SU-DHL-6 (cell line): ENCODE measurements around the gene NUDT14.

Experiments used
- H2AFZ ChIP-seq: fragments of 200-600 bp; sonication (generic); 2 replicates; pipeline ENCODE4 v1.6.1; 2014; ENCODE audit warnings: low read depth, mild to moderate bottlenecking, moderate library complexity, mixed read lengths, antibody characterized with exemption, low read length; ENCODE audit not compliant: severe bottlenecking
- H3F3A ChIP-seq: fragments of 200-600 bp; shearing (Covaris generic); 2 replicates; pipeline ENCODE4 v1.6.0; 2016; ENCODE audit warnings: antibody characterized with exemption, mild to moderate bottlenecking; ENCODE audit not compliant: insufficient read depth
- H3K27ac ChIP-seq: fragments of 200-600 bp; sonication (generic); 2 replicates; pipeline ENCODE4 v1.5.1; 2016; ENCODE audit warnings: low read depth, mild to moderate bottlenecking, low read length, moderate library complexity, mixed read lengths
- H3K27me3 ChIP-seq: fragments of 200-600 bp; sonication (generic), shearing (Covaris generic); 2 replicates; pipeline ENCODE4 v1.6.0; 2014; ENCODE audit warnings: mild to moderate bottlenecking, low read length
- H3K36me3 ChIP-seq: fragments of 200-600 bp; sonication (generic); 2 replicates; pipeline ENCODE4 v1.6.1; 2014; ENCODE audit warnings: mild to moderate bottlenecking, low read length, mixed read lengths
- H3K4me2 ChIP-seq: fragments of 300-600, 200-600 bp; shearing (Covaris generic), sonication (generic); 2 replicates; pipeline ENCODE4 v1.6.0; 2014; ENCODE audit warnings: low read length, low read depth, mild to moderate bottlenecking; ENCODE audit not compliant: poor library complexity, severe bottlenecking
- H3K4me3 ChIP-seq: fragments of 200-600 bp; sonication (generic); 2 replicates; pipeline ENCODE4 v1.5.1; 2014; ENCODE audit warnings: antibody characterized with exemption, low read length, mild to moderate bottlenecking, mixed read lengths; ENCODE audit not compliant: insufficient read depth, poor library complexity, severe bottlenecking
- H3K79me2 ChIP-seq: fragments of 200-600 bp; sonication (generic); 2 replicates; pipeline ENCODE4 v1.6.1; 2014; ENCODE audit warnings: mild to moderate bottlenecking, low read length, moderate library complexity; ENCODE audit not compliant: insufficient read depth
- H3K9ac ChIP-seq: fragments of 200-600 bp; sonication (generic); 2 replicates; pipeline ENCODE4 v1.7.0; 2014; ENCODE audit warnings: mild to moderate bottlenecking, low read length
- H3K9me2 ChIP-seq: fragments of 200-600 bp; sonication (generic); replicated peaks from 2 replicates; pipeline ENCODE4 v1.6.1; 2014; ENCODE audit warnings: low read length; ENCODE audit not compliant: insufficient read depth
- H3K9me3 ChIP-seq: fragments of 200-600 bp; sonication (generic); 2 replicates; pipeline ENCODE4 v1.6.1; 2014; ENCODE audit warnings: low read length, mixed read lengths; ENCODE audit not compliant: insufficient read depth
- H4K20me1 ChIP-seq: fragments of 200-600 bp; sonication (generic); 2 replicates; pipeline ENCODE4 v1.6.1; 2014; ENCODE audit warnings: low read depth, mild to moderate bottlenecking, antibody characterized with exemption, low read length, moderate library complexity, mixed read lengths
- EZH2phosphoT487 ChIP-seq: fragments of 200-600 bp; sonication (generic), shearing (Covaris generic); conservative IDR thresholded peaks from 2 replicates; pipeline ENCODE4 v1.6.1; 2018; ENCODE audit warnings: mild to moderate bottlenecking, antibody characterized with exemption, low read length, moderate library complexity, mixed read lengths
- TF ChIP-seq, protein P1 (sequence below): fragments of 200-600 bp; sonication (generic); IDR thresholded peaks from one replicate; pipeline ENCODE4 v1.5.1; 2017; ENCODE audit warnings: antibody characterized with exemption, mild to moderate bottlenecking, low read length, moderate library complexity; ENCODE audit not compliant: insufficient read depth, poor library complexity, severe bottlenecking

The NUDT14 gene

DNA sequence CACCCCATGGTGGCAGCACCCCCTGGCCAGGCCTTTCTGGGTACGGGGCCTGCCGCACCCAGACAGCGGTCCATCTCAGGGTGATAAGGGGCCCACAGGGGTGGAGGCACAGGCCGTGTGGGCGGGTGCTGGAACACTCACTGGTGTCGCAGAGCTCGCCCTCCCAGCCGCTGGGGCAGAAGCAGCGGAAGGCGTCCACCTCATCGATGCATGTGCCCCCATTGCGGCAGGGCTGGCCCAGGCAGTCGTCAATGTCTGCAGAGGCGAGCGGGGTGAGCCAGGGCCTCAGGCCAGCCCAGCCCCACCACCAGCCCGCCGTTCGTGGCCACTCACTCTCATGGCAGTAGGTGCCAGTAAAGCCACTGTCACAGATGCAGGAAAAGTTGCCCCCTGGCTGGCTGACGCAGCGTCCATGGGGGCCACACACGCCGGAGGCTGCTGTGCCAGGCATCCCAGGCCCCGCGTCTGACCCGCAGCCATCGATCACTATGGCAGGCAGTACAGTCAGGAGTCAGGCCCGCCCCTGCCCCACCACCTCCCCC is 32.4 kb downstream of the NUDT14 start:
- no peaks in the 10 kb centered on the region for H3K9me2 ChIP-seq
- H3F3A ChIP-seq = no peaks in the 10 kb centered on the region
- H3K36me3 ChIP-seq = no peaks in the 10 kb centered on the region
- H3K9ac ChIP-seq = no peak overlapping the region
- no peak for TF ChIP-seq EZH2phosphoT487
- TF ChIP-seq, protein P1, sequence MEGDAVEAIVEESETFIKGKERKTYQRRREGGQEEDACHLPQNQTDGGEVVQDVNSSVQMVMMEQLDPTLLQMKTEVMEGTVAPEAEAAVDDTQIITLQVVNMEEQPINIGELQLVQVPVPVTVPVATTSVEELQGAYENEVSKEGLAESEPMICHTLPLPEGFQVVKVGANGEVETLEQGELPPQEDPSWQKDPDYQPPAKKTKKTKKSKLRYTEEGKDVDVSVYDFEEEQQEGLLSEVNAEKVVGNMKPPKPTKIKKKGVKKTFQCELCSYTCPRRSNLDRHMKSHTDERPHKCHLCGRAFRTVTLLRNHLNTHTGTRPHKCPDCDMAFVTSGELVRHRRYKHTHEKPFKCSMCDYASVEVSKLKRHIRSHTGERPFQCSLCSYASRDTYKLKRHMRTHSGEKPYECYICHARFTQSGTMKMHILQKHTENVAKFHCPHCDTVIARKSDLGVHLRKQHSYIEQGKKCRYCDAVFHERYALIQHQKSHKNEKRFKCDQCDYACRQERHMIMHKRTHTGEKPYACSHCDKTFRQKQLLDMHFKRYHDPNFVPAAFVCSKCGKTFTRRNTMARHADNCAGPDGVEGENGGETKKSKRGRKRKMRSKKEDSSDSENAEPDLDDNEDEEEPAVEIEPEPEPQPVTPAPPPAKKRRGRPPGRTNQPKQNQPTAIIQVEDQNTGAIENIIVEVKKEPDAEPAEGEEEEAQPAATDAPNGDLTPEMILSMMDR = no peak
- no peaks in the 10 kb centered on the region for H3K9me3 ChIP-seq
- H4K20me1 ChIP-seq = no peaks in the 10 kb centered on the region
- H3K27me3 ChIP-seq = no peaks in the 10 kb centered on the region
- no peak overlapping the region for H3K4me3 ChIP-seq
- H3K79me2 ChIP-seq = no peaks in the 10 kb centered on the region
- no peak overlapping the region for H3K27ac ChIP-seq
- H3K4me2 ChIP-seq = no peak overlapping the region
- no peak overlapping the region for H2AFZ ChIP-seq

DNA sequence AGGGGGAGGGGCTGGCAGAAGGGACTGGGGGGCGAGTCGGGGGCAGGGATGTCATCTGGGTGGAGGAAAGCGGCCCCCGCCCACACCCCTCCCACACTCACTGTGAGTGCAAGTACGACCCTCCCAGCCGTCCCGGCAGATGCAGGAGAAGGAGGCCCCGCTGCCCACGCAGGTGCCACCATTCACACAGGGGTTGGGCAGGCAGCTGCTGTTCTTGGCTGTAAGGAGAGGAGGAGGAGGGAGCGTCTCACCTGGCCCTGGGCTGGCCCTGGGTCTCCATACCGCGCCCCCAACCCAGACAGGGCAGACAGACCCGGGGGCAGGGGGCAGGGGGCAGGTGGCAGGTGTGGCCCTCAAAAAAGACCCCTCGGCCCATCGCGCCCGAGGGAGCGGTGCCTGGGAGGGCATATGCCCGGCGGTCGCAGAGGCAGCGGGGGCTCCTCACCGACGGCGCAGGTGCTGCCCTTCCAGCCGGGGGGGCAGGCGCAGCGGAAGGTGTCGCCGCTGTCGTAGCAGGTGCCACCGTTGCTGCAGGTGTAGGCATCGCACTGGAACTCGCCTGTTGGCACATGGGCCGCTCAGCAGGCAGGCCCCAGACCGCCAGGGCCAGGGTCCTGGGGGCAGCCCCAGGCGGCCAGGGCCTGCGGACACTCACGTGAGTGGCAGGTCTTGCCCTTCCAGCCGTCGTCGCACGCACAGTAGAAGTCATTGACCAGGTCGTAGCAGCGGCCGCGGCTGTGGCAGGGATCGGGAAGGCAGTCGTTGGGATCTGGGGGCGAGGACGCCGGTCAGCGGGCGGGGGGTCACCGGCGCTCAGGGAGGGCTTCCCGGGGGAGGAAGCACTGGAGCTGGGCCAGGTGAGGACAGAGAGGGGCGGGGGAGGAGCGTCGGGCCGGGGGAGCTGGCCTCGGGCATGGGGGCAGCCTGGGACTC is 33.2 kb downstream of the NUDT14 start:
- Histone ChIP-seq H2AFZ (no peak overlapping the region), H3K27ac (no peak overlapping the region), H3K79me2 (no peaks in the 10 kb centered on the region), H4K20me1 (no peaks in the 10 kb centered on the region), H3K9me3 (no peaks in the 10 kb centered on the region), H3K9ac (no peak overlapping the region), H3K4me3 (no peak overlapping the region), H3K27me3 (no peaks in the 10 kb centered on the region), H3K4me2 (no peak overlapping the region), H3K36me3 (no peaks in the 10 kb centered on the region), H3F3A (no peaks in the 10 kb centered on the region), H3K9me2 (no peaks in the 10 kb centered on the region)
- TF ChIP-seq, protein P1 = no peak
- no peak for TF ChIP-seq EZH2phosphoT487

DNA sequence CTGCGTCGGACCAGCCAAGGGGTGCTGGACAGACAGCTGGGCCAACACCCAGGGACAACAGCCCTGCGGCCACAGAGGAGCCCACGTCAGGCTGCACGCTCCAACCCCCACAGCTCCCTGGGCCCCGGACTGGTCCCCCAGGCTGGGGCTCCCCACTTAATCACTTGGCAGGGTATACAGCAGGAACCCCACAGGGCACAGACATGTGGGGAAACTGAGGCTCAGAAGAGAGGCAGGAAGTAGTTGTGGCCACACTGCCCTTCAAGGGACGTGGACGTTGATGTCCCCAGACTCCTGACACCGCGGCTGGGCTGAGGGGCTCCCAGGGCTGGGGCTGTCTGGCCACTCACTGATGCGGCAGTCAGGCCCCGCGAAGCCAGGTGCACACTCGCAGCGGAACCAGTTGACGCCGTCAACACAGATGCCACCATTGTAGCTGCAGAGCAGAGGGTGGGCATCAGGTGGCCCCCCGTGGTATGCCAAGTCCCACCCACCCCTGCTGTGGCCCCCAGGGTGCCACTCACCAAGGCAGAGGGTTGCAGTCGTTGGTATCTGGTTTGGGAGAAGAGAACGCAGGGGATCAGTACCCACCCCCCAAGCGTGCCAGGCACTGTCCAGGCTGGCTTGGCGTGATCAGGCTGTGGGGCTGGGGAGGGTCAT is 34.0 kb downstream of the NUDT14 start:
- Histone ChIP-seq H4K20me1 (no peaks in the 10 kb centered on the region), H3F3A (no peaks in the 10 kb centered on the region), H3K4me2 (no peak overlapping the region), H3K27ac (no peak overlapping the region), H3K9me2 (no peaks in the 10 kb centered on the region), H3K36me3 (no peaks in the 10 kb centered on the region), H3K79me2 (no peaks in the 10 kb centered on the region), H3K27me3 (no peaks in the 10 kb centered on the region), H3K9me3 (no peaks in the 10 kb centered on the region), H3K9ac (no peak overlapping the region), H3K4me3 (no peak overlapping the region), H2AFZ (no peak overlapping the region)
- TF ChIP-seq, protein P1 = no peak
- TF ChIP-seq EZH2phosphoT487 = no peak
